RWPE1 (cell line): ENCODE measurements around the gene FRAS1.
"Not testable (repeated sequence)": the region's sequence is repeated elsewhere in the genome, so short reads cannot be mapped to it uniquely, and the experiment has no call there.

Experiments used
- CTCF ChIA-PET: fragments of 350-600 bp; sonication (Branson Sonifier 250); formaldehyde crosslinking; extraction: SDS; loops from one replicate; lab custom pipeline; 2021; lab: Yijun Ruan, JAX
- POLR2A ChIA-PET: fragments of 400-600 bp; formaldehyde crosslinking; extraction: SDS; loops from one replicate; lab custom pipeline; 2020; ENCODE audit warnings: antibody characterized with exemption; ENCODE audit not compliant: low non-redundant PET; lab: Yijun Ruan, JAX
- DNase-seq: peaks from one replicate; pipeline ENCODE4 v3.0.0; 2012; ENCODE audit warnings: low spot score
- H3K27ac ChIP-seq: fragments of 450-650 bp; 2 replicates; pipeline ENCODE4 v1.5.1; 2017
- CTCF ChIP-seq: fragments of 450-650 bp; conservative IDR thresholded peaks from 2 replicates; pipeline ENCODE4 v1.5.1; 2017; ENCODE audit warnings: low read depth, mild to moderate bottlenecking

FRAS1 gene

GRCh38 chr4:78235800-78236199 is 178.7 kb downstream of the FRAS1 start:
- DNase-seq, result no peak
- POLR2A ChIA-PET, result no interaction called here
- H3K27ac ChIP-seq, result no peak overlapping the region
- CTCF ChIA-PET, result interaction anchor here (0.7 kb wide), 1 partner anchor 77 kb away, joined by 6 read pairs; no protein-coding TSS in a partner anchor
- no peak for TF ChIP-seq CTCF

- ChIA-PET POLR2A (no interaction called here), CTCF (interaction anchor here (0.6 kb wide), 1 partner anchor 92 kb away, joined by 3 read pairs; no protein-coding TSS in a partner anchor)
- DNase-seq, result no peak
- no peak overlapping the region for H3K27ac ChIP-seq
- TF ChIP-seq CTCF, result no peak
These were observed 180.2 kb downstream of the FRAS1 start for GRCh38 chr4:78237360-78237759.

GRCh38 chr4:78242071-78242470 is 184.9 kb downstream of the FRAS1 start:
- TF ChIP-seq CTCF, result no peak
- CTCF ChIA-PET, result no interaction called here
- POLR2A ChIA-PET, result no interaction called here
- H3K27ac ChIP-seq, result no peak overlapping the region
- DNase-seq, result no peak

- POLR2A ChIA-PET, result no interaction called here
- CTCF ChIA-PET, result interaction anchor here (0.5 kb wide), 1 partner anchor 619 kb away, joined by 3 read pairs; no protein-coding TSS in a partner anchor
- TF ChIP-seq CTCF, result no peak
- no peak overlapping the region for H3K27ac ChIP-seq
- no peak for DNase-seq
These were observed 187.8 kb downstream of the FRAS1 start for GRCh38 chr4:78244705-78245485.

- POLR2A ChIA-PET, result no interaction called here
- H3K27ac ChIP-seq, result no peak overlapping the region
- CTCF ChIA-PET, result no interaction called here
- DNase-seq, result no peak
- no peak for TF ChIP-seq CTCF
These were observed 190.6 kb downstream of the FRAS1 start for GRCh38 chr4:78247536-78248285.

- CTCF ChIA-PET, result no interaction called here
- H3K27ac ChIP-seq, result no peak overlapping the region
- DNase-seq, result no peak
- TF ChIP-seq CTCF, result no peak
- POLR2A ChIA-PET, result no interaction called here
These were observed 193.4 kb downstream of the FRAS1 start for GRCh38 chr4:78250500-78250899.

- H3K27ac ChIP-seq, DNase-seq, CTCF ChIA-PET, POLR2A ChIA-PET: not testable (repeated sequence)
These were observed 195.7 kb downstream of the FRAS1 start for GRCh38 chr4:78252773-78253172.
